Testis (tissue), 2 donors: Measurements from ENCODE around the gene ARL4A.

Source experiments
- POLR2A ChIP-seq: fragments of 450-650 bp; IDR thresholded peaks from one replicate; pipeline ENCODE4 v1.6.1; 2017; ENCODE audit warnings: antibody characterized with exemption, mild to moderate bottlenecking, moderate library complexity
- TF ChIP-seq, protein P1 (sequence below), 3 experiments: fragments of 450-650 bp in 2 of 3; fragments of 200-600 bp in 1 of 3; sonication (generic) in 1 of 3; IDR thresholded peaks; one replicate each; pipeline ENCODE4 v1.5.1; 2016 to 2019; ENCODE audit warnings: antibody characterized with exemption in 3 of 3, mild to moderate bottlenecking in 2 of 3, moderate library complexity in 1 of 3

DNA sequence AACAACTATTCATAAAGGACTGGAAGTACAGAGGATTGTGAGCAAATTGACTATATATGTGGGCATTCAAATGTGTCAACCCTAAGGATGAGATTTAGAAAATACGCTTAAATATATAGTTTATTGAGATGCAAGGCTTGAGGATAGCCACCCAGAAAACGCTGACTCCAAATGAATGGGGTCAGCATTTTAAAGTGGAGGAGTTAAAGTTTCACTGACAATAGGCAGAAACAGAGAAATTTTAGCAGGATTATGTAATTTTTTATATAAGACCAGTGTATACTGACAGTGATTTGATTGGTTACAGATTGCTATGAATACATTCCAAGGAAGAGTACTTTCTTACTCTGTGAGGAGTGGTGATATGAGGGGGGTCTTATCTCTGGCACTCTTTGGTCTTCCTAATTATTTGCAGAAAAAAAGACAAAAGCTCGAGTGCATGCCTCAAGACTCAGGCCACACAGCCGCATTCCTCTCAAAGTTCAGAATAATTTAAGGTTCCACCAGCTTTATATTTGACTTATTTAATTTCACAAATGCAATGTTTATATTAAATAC lies 38.6 kb upstream of the ARL4A start:
- TF ChIP-seq, protein P1, sequence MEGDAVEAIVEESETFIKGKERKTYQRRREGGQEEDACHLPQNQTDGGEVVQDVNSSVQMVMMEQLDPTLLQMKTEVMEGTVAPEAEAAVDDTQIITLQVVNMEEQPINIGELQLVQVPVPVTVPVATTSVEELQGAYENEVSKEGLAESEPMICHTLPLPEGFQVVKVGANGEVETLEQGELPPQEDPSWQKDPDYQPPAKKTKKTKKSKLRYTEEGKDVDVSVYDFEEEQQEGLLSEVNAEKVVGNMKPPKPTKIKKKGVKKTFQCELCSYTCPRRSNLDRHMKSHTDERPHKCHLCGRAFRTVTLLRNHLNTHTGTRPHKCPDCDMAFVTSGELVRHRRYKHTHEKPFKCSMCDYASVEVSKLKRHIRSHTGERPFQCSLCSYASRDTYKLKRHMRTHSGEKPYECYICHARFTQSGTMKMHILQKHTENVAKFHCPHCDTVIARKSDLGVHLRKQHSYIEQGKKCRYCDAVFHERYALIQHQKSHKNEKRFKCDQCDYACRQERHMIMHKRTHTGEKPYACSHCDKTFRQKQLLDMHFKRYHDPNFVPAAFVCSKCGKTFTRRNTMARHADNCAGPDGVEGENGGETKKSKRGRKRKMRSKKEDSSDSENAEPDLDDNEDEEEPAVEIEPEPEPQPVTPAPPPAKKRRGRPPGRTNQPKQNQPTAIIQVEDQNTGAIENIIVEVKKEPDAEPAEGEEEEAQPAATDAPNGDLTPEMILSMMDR (IDR thresholded peaks at IDR 0.05) = no peak
- TF ChIP-seq POLR2A = no peak
